GDM1 (cell line): ENCODE measurements around the gene GATA6.

ENCODE experiments used
- DNase-seq: peaks from one replicate; lab custom pipeline; 2025; lab: John Stamatoyannopoulos, UW

The GATA6 gene

DNA sequence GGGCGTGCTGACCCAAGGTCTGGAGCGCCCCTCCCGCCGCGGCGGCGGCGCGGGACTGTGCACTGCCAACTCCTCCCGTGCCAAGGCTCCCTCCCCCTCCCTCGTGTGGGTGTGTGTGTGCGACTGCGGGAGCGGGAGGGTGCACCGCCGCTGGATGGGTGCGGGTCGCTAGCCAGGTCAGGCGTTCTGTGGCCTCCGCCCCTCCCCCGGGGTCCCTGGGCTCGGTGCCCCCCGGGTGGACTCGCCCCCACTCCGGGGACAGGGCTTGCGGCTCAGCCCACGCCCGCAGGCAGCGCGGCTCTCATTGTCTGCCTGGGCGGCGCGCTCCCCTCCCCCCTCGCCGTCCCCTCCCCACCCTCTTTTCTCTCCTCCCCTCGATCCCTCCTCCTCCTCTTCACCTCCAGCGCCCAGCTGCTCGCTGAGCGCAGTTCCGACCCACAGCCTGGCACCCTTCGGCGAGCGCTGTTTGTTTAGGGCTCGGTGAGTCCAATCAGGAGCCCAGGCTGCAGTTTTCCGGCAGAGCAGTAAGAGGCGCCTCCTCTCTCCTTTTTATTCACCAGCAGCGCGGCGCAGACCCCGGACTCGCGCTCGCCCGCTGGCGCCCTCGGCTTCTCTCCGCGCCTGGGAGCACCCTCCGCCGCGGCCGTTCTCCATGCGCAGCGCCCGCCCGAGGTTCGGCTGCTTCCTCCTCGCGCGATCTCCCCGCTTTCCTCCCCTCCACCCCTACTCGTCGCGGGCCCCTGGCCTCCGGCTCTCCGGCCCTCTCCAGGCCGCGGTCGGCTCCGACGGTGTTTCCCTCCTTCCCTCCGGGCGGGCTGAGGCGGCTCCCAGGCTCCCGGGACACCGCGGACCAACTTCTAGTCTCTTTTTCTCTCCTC, at the start of gene GATA6:
Gene GATA6 (plus strand): TSS at position 579 of the 878 bp plus-strand sequence. CDS start 1,556 bp downstream, outside the sequence.
- no peak for DNase-seq

DNA sequence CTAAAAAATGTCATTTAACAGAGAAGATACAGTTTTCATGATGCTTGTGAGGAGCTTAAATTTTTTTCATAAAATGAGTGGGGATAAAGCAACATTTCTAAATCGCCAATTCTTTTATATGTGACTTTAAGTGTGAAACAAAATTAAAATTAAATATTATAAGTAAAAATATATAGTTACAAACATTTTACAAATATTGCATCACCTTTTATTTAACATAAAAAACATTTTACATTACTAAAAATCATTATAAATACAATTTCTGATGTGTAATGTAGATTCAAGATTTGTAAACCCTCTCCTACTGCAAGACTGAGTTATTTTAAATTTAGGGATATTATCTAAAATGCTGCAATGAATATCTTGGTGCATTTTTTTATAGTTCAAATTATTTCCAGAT, 44.4 kb upstream of the GATA6 start:
- DNase-seq = no peak

DNA sequence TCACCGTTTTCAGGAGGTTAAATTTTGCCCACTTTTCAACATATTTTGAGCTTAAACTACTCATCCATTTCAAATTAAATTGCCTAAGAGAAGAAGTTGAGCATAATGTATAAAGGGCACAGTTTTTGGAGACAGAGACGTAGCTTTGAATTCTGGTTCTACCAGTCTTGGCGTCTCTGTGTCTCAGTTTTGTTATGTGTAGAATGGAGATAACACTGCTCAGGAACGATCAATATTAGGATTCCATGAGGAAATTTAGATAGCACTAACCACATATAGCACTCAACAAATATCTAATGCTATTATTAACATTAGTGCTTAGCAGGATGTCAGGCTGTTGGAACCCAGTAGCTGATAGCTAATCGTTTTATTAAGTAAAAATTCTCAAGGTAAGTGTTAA, 40.4 kb upstream of the GATA6 start:
- no peak for DNase-seq

DNA sequence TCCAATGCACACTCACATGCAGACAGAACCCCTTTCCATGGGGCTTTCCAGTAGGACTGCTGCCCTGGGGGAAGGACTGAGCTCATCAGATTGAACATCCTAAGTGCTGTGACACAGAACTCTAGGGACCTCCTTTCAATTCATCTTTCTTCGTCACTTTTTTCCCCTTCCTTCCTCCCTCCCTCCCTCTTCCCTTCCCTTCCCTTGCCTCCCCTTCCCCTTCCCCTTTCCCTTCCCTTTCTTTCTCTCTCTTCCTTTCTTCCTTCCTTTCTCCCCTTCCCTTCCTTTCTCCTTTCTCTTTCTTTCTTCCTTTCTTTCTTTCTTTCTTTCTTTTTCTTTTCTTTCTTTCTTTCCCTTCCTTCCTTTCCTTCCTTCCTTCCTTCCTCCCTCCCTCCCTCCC, 39.6 kb upstream of the GATA6 start:
- DNase-seq = no peak

DNA sequence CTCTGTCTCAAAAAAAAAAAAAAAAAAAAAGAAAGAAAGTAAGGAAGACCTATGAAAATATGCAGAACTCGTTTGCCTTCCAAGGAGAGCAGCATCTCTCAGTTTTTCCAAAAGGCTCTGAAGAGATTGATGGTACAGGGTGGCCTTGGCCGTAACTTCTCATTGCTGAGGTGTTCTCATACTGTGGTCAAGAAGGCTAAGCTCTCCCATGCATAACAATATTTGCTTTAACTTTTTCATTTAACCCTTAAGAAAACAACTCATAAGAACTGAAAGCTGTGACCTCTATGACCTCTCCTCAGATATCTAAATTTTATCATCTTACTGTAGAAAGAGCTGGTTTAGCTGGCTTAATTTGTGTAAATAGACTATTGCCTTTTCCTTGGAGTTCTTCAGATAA, 37.1 kb upstream of the GATA6 start:
- DNase-seq = no peak

DNA sequence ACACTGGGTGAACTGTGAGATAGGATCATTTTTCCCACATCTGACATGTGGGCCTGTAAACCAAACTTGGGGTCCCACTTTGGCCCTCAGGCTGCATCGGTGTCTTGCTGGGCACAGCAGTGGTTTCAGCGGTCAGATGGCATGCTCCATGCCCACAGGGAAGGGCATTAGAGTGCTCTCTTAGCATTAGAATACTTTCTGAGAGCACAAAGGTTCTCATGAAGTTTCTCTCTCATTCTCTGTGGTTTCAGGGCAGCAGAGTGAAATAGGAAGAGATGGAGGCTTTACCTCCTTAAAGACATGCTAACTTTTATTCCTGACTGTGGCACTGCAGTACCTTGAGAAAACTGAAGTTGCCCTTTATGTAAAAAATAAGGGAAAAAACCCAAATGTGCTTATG, 36.6 kb upstream of the GATA6 start:
- DNase-seq = no peak

DNA sequence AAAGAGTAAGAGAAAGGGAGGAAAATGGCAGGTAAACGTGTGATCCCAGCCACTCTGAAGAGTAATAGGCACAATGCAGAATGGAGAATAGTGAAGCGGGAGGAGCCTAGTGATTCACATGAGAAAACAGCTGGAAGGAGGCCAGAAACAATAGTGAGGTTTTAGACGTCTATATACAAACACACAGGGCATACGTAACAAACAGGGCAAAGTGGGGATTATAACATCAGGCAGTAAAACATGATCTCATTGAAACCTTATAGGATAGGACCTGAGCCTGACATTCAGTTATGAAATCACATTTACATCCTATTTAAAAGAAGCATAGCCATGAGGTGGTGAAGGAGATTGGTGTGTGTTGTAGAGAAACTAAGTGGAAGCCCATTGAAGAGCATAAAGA, 33.0 kb upstream of the GATA6 start:
- DNase-seq = no peak

DNA sequence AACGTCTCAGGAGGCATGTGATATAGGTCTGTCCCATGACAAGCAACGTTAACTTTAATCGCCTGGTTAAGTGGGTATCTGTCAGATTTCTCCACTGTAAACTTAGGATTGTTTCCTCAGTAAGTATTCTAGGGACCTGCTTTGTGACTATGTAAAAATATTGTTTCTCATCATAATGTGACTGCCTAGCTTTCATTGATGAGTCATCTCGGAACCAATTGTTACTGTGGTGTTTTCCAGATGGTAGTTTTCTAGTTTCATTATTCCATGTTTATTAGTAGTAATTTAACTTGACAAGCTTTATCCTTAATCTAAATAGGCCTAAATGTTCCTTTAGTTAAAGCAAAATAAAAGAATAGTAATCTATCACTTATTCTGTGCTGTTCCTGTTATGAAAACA, 28.2 kb upstream of the GATA6 start:
- no peak for DNase-seq

DNA sequence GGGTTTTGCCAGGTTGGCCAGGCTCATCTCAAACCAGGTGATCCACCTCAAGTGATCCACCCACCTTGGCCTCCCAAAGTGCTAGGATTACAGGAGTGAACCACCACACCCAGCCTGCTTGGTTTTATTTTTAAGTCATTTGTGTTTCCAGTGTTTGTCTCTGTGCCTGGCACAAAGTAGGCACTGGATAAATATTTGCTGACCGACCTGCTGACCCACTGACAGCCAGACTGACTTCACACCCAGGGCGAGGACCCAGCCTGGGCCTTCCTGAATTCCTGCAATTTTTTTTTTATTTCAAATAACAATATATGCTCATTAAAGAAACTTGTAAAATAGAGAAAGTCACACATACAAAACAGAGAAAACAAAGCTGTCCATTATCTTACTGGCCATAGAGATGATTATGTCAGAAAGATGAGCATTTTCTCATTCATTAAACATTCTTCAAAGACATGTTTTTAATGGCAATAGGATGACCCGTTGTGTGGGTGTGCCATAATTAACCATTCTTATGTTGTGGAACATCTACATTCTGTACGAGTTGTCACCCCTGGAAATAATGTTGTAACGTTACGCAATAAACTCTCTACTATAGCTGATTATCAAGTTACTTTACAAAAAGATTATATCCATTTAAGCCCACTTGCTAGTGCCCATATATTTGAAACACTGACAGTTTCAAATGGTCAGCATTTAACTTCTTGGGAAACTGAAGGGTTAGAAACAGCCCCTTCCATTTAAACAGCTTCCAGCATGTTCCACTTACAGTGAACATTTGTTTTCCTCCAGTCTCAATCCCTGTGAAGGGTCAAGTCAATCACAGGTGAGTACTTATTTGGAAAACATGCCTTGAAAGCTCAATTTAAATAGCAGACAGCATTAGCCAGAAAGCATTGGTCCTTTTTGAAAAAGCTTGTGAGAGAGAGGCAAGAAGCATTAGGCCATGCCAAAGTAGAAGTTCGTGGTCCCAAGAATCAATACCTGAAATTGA, 25.7 kb upstream of the GATA6 start:
- DNase-seq = no peak

DNA sequence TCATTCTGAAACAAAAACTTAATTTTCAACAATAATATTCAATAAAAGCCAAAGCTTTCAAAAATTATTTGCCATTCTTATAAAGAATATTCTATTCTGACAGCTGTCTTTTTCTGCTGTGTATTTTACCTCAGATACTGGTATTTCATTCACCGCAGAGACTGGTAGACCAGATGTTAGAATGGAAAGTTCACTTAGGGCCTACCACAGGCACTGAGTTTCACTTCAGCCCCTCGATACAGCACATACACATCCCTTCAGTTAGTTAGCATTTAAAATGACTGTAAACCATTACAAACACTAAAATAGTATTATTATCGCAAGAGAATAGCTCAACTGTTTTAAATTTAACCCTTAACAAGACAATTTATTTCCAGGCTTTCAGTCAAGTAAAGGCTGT, 24.2 kb upstream of the GATA6 start:
- no peak for DNase-seq

DNA sequence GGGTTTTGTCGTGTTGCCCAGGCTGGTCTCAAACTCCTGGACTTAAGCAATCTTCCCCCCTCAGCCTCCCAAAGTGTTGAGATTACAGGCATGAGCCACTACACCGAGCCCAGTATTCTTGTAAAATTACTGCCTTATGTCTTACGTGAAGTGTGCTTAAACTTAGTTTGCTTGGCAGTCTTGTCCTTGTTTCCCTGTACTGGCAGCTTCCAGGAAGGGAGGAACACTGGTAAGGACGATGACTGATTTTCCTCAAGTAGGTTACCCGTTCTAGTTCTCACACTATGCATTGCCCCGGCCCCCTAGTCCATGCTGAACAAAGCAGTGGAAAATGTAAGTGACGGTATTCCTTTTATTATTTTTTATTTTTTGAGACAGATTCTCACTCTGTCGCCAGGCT, 19.7 kb upstream of the GATA6 start:
- DNase-seq = no peak

DNA sequence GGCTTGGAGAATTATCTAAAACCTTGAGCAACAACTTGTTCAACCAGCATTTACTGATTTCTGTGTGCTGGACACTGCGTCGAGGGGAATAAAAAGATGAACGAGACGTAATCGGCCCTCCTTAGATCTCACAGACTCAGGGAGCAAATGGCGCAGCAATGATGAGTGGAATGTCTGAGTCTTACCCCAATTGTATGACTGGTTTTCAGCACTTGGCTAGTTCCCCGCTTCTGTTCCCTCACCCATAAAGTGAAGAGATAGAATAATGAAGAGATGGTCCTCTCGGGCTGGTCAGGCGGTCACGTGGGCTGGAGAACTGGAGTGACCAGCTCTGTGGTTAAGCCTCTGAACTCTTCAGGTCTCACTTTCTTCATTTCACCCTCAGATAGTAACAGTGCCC, 17.3 kb upstream of the GATA6 start:
- no peak for DNase-seq

DNA sequence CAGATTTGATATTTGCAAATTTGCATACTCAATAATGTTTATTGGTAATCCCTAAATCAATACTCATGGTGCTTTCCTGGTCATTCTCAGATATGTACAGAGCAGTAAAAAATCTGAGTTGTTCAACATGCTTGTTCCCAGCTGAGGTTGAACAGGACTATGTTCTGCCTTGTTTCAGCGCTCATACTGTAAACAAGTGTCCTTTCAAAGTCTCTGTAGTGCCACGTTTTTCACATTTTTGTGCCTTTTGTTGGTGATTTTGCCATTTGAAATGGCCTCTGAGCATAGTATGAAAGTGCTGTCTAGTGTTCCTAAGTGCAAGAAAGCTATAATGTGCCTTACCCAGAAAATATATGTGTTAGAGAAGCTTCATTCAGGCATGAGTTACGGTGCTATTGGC, 16.0 kb upstream of the GATA6 start:
- no peak for DNase-seq

DNA sequence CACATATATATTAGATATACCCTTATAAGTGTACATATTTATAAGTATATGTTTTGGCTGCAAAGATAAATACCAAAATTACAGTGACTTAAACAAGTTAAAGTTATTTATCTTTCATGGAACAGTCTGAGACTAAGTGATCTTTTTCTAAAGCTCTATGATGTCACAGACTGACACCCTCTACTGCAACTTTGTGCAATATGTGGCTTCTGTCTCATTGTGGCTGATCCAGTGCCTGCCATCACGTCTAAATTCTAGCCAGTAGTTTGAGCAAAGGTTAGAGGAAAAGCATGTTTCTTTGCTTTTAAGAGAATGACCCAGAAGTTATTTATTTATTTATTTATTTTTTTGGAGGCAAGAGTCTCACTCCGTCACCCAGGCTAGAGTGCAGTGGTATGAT, 13.8 kb upstream of the GATA6 start:
- no peak for DNase-seq

DNA sequence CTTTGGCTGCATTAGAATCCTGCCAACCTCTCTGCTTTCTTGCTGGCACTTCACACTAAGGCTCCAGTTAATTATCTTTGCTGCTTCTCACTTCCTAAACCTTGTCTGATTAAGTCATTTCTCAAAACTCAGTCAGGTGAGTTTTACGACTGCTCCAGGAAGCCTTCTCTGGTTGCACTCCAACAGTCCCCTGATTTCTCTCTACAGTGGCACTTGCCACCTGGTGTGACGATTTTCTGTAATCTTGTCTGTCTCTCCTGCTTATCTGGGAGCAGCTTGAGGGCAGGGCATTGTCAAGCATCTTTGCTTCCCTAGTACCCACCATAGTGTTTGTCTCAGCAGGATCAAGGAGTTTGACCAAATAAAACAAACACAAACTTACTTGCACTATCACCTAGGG, 10.4 kb upstream of the GATA6 start:
- DNase-seq = no peak

DNA sequence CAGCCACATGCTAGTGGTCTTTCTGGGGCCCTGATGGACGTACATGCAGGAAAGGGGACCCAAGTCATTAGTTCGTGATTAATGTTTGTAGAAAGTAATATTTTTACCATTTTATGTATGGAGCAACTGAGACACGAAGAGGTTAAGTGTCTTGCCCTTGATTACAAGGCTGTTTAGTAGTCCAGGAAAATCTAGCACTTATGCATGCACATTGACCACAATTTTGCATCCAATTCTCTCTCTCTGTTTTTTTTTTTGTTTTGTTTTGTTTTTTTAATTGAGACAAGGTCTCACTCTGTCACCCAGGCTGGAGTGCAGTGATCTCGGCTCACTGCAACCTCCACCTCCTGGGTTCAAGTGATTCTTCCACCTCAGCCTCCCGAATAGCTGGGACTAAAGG, 8.3 kb upstream of the GATA6 start:
- no peak for DNase-seq

DNA sequence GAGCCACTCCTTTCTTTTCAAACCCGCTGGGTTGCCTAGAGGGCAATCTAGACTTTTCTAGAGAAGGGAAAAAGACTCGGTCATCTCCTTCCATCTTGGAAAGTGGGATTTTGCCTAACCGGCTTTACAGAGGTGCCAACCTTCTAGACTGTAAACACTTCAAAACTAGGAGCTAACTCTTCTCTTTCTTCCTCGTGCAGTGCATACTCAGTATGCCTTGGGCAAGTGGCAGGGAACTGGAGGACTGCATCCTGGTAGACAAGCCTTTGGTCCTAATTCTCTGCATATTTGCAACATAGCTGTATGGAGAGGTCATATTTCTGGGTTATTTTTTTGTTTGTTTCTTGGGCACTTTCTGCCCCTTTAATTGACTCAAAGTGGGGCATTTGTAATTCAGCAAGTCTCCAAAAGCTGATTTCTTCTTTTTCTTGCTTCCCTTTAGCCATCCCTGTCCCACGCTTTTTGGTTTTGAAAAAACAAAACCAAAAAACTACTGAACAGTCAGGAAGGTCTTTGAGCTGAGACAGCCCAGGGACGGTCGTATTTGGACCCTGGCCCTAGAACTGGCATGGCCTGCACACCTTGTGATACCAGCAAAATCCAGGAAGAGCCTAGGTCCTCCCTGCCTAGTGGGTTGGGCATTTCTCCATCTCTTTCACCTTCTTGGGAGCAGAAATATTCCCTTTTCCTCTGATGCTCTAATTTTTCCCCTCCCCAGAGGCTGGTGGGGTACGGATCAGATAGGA, 5.8 kb upstream of the GATA6 start:
- no peak for DNase-seq

DNA sequence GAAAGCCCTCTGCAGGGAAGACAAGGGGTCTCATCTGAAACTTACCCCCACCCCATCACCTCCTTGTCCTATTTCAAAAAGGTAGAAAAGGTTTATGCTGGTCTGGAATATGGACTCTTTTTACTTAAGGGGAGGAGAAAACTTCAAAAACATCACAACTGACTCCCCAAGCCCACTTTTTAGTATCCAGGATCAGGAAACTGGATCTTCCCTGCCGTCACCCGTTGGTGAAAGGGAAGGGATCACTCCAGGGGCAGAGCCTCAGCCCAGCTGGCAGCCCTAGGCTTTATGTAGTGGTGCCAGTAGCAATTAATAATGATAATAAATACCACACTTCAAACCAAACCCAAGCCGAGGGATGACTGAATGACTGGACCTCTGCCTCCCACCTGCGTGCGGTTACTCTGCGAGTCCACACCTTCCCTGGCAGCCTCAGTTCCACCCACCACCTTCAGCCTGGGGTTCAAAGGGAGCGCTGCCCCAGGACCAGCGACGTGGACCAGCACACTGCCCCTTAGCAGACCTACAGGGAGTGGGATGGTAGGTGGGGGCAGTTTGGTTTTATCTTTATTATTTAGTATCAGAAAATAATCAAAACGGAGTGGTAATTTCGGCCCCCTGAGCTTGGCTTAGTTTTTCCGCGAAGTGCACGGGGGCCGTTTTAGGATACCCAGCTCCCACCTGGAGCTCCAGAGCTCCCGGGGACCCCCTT, 4.9 kb upstream of the GATA6 start:
- no peak for DNase-seq

DNA sequence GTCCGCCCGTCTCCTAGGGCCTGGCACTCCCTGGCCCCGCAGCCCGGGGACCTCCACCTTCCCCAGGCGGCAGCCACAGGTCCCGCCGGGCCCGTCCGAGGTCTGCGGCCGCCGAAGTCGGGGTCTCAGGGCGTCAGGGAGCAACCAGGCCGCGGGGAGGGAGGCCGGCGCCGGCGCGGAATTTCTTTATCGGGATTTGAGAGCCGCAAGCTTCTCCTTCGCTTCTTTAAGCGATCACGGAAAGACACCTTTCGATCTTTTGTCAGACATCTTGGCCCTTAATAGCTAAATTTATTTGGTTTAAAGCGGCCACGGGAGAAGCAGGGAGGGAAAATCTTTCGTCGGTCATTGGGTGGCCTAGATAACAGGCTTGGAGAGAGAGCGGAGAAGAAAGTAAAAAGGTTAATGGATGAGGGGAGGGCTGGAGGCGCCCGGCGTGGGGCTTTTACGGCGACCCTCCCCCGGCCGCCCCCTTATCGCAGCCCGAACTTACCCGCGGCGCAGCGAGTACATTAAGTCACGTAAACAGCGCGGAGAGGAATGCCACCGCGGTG, 4.3 kb upstream of the GATA6 start:
- no peak for DNase-seq

DNA sequence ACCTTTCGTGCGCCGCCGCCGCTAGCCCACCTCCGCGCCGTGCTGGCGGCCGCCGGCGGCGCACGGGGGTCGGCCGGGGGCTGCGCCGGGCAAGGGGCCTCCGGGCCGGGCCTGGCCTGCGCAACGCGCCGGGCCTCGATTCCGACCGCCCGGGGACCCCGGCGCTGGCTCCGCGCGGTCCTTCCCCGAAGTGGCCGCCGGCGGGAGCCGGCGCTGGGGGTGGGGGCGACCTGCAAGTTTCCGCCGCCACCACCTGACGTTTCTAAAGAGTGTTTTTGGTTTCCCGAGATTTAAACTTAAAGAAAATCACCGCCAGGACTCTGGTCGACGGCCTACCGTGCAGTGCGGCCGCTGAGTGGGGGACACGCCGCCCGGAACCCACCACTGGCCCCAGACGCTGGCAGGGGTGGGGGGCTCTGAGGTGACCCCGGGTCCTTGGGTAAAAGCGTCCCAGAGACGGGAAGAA, 3.8 kb upstream of the GATA6 start:
- no peak for DNase-seq
